Epithelial cell of proximal tubule (primary cell): Measurements from ENCODE around the gene CHADL. TPM values are rescaled to one million over a fixed set of nuclear protein-coding genes. Genes with fewer than 3 reads are reported as not detected.
A peak's percentile ranks its signal among the peaks of the same experiment; 100 is the strongest.

Experiments used
- DNase-seq: peaks from one replicate; pipeline ENCODE4 v3.0.0-alpha.2; 2011; ENCODE audit warnings: low read depth
- H3K4me3 ChIP-seq: 2 replicates; pipeline ENCODE4 v1.5.1; 2011; ENCODE audit warnings: low read depth, mild to moderate bottlenecking, low read length
- CTCF ChIP-seq: conservative IDR thresholded peaks from 2 replicates; pipeline ENCODE4 v1.5.1; 2012; ENCODE audit warnings: low read depth, mild to moderate bottlenecking, low read length
- total RNA-seq: library from RNA; depleted of rRNA; stranded (reverse); fragments of >200 nt; gene quantifications from 2 replicates; pipeline ENCODE4 v1.2.3, GENCODE V29; 2015

Gene CHADL
- total RNA-seq, 1 donor from 2014 or later = 1.3 TPM

- no peak overlapping the region for H3K4me3 ChIP-seq
- TF ChIP-seq CTCF = no peak
- no peak for DNase-seq
These were observed 1.1 kb downstream of the CHADL start for GRCh38 chr22:41239443-41240128.

- TF ChIP-seq CTCF = no peak
- no peak overlapping the region for H3K4me3 ChIP-seq
- DNase-seq = no peak
These were observed 1.9 kb downstream of the CHADL start for GRCh38 chr22:41238570-41239442.

- no peak for DNase-seq
- peak; percentile 61 for TF ChIP-seq CTCF
- H3K4me3 ChIP-seq = peak overlapping the region; percentile 29
These were observed 2.8 kb downstream of the CHADL start for GRCh38 chr22:41237707-41238569.

- TF ChIP-seq CTCF = no peak
- DNase-seq = no peak
- H3K4me3 ChIP-seq = peak overlapping the region; percentile 29
These were observed 3.6 kb downstream of the CHADL start for GRCh38 chr22:41237036-41237706.

- no peak for DNase-seq
- no peak for TF ChIP-seq CTCF
- no peak overlapping the region for H3K4me3 ChIP-seq
These were observed 5.7 kb downstream of the CHADL start for GRCh38 chr22:41234815-41235695.
